ENCODE measurements around the gene TULP4.
"Not testable (repeated sequence)": the region's sequence is repeated elsewhere in the genome, so short reads cannot be mapped to it uniquely, and the experiment has no call there.

TULP4 gene

DNA sequence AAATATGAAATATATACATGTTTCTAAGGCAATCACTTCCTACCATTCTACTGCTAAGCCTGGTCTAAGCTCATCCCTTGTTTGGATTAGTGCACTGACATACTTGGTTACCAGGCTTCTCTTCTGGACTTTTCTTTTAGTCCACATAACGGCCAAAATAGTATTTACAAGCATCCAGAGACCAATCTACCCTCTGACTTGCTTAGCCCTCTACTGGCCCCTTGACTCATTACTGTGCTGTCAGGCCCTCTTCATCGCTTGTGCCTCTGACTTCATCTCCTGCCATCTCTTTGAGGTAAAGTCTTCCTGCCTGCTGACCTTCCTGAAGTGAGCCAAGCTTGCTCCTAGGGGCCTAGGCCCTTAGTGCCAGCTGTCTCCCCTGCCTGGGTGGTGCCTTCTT is 35.1 kb downstream of the TULP4 start:
- ChIA-PET CTCF (no interaction called here), POLR2A (no interaction called here)
- no peak for DNase-seq (ENCODE audit: extremely low spot score)
- TF ChIP-seq HDGF (IDR thresholded peaks at IDR 0.05; ENCODE audit: borderline replicate concordance) = no peak
- TF ChIP-seq SP1 (IDR thresholded peaks at IDR 0.05) = no peak
- TF ChIP-seq LEF1 (IDR thresholded peaks at IDR 0.05; ENCODE audit: borderline replicate concordance) = no peak
- no peak for TF ChIP-seq ZNF384 (IDR thresholded peaks at IDR 0.05)
- no peak for TF ChIP-seq FOXA1 (IDR thresholded peaks at IDR 0.05)

DNA sequence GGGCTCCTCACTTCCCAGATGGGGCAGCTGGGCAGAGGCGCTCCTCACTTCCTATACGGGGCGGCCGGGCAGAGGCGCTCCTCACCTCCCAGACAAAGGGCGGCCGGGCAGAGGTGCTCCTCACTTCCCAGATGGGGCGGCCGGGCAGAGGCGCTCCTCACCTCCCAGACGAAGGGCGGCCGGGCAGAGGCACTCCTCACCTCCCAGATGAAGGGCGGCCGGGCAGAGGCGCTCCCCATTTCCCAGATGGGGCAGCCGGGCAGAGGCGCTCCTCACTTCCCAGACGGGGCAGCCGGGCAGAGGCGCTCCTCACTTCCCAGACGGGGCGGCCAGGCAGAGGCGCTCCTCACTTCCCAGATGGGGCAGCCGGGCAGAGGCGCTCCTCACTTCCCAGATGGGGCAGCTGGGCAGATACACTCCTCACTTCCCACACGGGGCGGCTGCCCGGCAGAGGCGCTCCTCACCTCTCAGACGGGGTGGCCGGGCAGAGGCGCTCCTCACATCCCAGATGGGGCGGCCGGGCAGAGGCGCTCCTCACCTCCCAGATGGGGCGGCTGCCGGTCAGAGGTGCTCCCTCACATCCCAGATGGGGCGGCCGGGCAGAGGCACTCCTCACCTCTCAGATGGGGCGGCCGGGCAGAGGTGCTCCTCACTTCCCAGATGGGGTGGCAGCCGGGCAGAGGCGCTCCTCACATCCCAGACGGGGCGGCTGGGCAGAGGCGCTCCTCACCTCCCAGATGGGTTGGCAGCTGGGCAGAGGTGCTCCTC is 36.7 kb downstream of the TULP4 start:
- CTCF ChIA-PET; DNase-seq (ENCODE audit: extremely low spot score); POLR2A ChIA-PET: not testable (repeated sequence)

DNA sequence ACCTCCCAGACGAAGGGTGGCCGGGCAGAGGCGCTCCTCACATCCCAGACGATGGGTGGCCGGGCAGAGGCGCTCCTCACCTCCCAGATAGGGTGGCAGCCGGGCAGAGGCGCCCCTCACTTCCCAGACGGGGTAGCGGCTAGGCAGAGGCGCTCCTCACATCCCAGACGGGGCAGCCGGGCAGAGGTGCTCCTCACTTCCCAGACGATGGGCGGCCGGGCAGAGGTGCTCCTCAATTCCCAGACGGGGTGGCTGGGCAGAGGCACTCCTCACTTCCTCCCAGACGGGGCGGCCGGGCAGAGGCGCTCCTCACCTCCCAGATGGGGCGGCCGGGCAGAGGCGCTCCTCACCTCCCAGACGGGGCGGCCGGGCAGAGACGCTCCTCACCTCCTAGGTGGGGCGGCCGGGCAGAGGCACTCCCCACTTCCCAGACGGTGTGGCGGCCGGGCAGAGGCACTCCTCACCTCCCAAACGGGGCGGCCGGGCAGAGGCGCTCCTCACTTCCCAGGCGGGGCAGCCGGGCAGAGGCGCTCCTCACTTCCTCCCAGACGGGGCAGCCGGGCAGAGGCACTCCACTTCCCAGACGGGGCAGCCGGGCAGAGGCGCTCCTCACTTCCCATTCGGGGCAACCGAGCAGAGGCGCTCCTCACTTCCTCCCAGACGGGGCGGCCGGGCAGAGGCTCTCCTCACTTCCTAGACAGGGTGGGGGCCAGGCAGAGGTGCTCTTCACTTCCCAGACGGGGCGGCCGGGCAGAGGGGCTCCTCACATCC is 37.4 kb downstream of the TULP4 start:
- POLR2A ChIA-PET; DNase-seq (ENCODE audit: extremely low spot score); CTCF ChIA-PET: not testable (repeated sequence)

DNA sequence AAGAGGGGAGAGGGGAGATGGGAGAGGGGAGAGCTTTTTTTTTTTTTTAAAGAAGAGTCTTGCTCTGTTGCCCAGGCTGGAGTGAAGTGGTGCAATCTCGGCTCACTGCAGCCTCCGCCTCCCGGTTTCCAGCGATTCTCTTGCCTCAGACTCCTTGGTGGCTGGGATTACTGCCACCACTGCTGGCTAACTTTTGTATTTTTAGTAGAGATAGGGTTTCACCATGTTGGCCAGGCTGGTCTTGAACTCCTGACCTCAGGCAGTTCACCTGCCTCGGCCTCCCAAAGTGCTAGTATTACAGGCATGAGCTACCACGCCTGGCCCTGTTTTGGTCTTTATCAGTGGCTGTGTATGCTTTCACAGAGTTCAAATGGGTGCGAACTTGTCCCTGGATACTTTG is 38.5 kb downstream of the TULP4 start:
- POLR2A ChIA-PET; DNase-seq (ENCODE audit: extremely low spot score); CTCF ChIA-PET: not testable (repeated sequence)

- POLR2A ChIA-PET = no interaction called here
- TF ChIP-seq ARNT (IDR thresholded peaks at IDR 0.05) = no peak
- DNase-seq (ENCODE audit: extremely low spot score) = no peak
- CTCF ChIA-PET = no interaction called here
Measured at GRCh38 chr6:158353883-158354877, 41.9 kb downstream of the TULP4 start.

GRCh38 chr6:158356586-158357546 is 44.6 kb downstream of the TULP4 start:
- ChIA-PET CTCF (no interaction called here), POLR2A (no interaction called here)
- TF ChIP-seq FOXK2 (IDR thresholded peaks at IDR 0.05) = no peak
- TF ChIP-seq L3MBTL2 (conservative IDR thresholded peaks at IDR 0.05) = no peak
- no peak for TF ChIP-seq NFRKB (IDR thresholded peaks at IDR 0.05)
- TF ChIP-seq TARDBP (IDR thresholded peaks at IDR 0.05) = no peak
- TF ChIP-seq BHLHE40 (IDR thresholded peaks at IDR 0.05; ENCODE audit: borderline replicate concordance) = no peak
- TF ChIP-seq HDGF (IDR thresholded peaks at IDR 0.05; ENCODE audit: borderline replicate concordance) = no peak
- no peak for TF ChIP-seq FOXA1 (IDR thresholded peaks at IDR 0.05)
- TF ChIP-seq ZNF384 (IDR thresholded peaks at IDR 0.05) = no peak
- no peak for DNase-seq (ENCODE audit: extremely low spot score)

DNA sequence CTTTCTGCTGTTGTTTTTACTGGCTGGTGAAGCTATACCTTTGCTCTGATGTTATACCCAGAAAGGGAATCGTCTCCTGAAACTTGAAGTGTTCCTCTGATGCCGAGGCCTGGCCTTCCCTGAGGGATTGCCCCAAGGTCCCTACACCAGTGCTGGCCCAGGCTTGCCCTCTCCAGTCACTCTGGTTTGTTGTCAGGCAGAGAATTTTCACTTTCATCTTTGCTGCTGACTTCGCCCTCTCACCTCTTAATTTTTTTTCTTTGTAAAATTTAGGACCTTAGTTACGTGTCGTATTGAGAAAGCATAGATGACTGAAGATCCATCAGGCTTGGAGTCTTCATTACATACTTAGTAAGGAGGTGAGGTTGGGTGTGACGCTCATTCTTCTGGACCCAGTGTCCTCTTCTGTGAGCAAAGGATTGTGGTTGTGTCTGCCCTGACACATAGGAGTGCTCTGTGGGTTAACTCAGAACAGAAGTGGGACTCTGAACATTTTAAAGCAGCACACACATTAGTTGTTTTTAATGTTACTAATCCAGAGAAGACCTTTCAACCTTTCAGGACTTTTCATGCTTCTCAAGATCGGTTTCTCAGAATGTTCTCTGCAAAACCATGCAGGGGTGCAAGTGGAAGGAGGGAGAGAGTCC is 45.4 kb downstream of the TULP4 start:
- POLR2A ChIA-PET = no interaction called here
- CTCF ChIA-PET = interaction anchor here (0.6 kb wide), 1 partner anchor 671 kb away, joined by 7 read pairs; no protein-coding TSS in a partner anchor
- DNase-seq (ENCODE audit: extremely low spot score) = no peak
- TF ChIP-seq SUZ12 (IDR thresholded peaks at IDR 0.05) (no peak), PKNOX1 (IDR thresholded peaks at IDR 0.05) (no peak), BHLHE40 (IDR thresholded peaks at IDR 0.05; ENCODE audit: borderline replicate concordance) (no peak), FOXM1 (IDR thresholded peaks at IDR 0.05; ENCODE audit: borderline replicate concordance) (no peak), TARDBP (IDR thresholded peaks at IDR 0.05) (no peak), ARNT (IDR thresholded peaks at IDR 0.05) (no peak), SP1 (IDR thresholded peaks at IDR 0.05) (no peak), ZNF384 (IDR thresholded peaks at IDR 0.05) (no peak)
